Mesothelial cell of epicardium (in vitro differentiated cells): ENCODE measurements around the gene TRIM46. TPM values are rescaled to one million over a fixed set of nuclear protein-coding genes. Genes with fewer than 3 reads are reported as not detected.
A peak's percentile ranks its signal among the peaks of the same experiment; 100 is the strongest.

Experiments
- DNase-seq, 2 experiments: peaks; one replicate each; pipeline ENCODE4 v3.0.0; 2021; ENCODE audit warnings: low spot score in 2 of 2; ENCODE audit not compliant: unreplicated experiment in 2 of 2
- H3K27ac Mint-ChIP-seq: 2 replicates; pipeline ENCODE4 v1.8.0; 2021; ENCODE audit warnings: mixed read lengths
- H3K27me3 Mint-ChIP-seq: 2 replicates; pipeline ENCODE4 v1.8.0; 2021; ENCODE audit warnings: low read depth, mixed read lengths
- H3K36me3 Mint-ChIP-seq: 2 replicates; pipeline ENCODE4 v1.8.0; 2021; ENCODE audit warnings: mixed read lengths
- H3K4me1 Mint-ChIP-seq: 2 replicates; pipeline ENCODE4 v1.8.0; 2021; ENCODE audit warnings: mixed read lengths
- H3K4me3 Mint-ChIP-seq: 2 replicates; pipeline ENCODE4 v1.8.0; 2021; ENCODE audit warnings: mild to moderate bottlenecking, moderate library complexity, mixed read lengths
- H3K9me3 Mint-ChIP-seq: 2 replicates; pipeline ENCODE4 v1.8.0; 2021; ENCODE audit warnings: mixed read lengths
- CTCF ChIP-seq: fragments of 200-600 bp; sonication (generic); IDR thresholded peaks from one replicate; pipeline ENCODE4 v1.5.0; 2021; ENCODE audit warnings: antibody characterized with exemption; ENCODE audit not compliant: unreplicated experiment
- total RNA-seq: library from RNA; stranded (reverse); gene quantifications from 3 replicates; pipeline ENCODE4 v1.2.1, GENCODE V29; 2021

Gene TRIM46
- total RNA-seq, 1 donor from 2014 or later = 6.3 TPM

- peaks cover 4% of the 10 kb centered on the region for H3K27me3 Mint-ChIP-seq
- H3K27ac Mint-ChIP-seq = peak overlapping the region; percentile 100
- H3K36me3 Mint-ChIP-seq = peaks cover 22% of the 10 kb centered on the region
- H3K4me1 Mint-ChIP-seq = peaks cover 61% of the 10 kb centered on the region
- no peak for TF ChIP-seq CTCF
- H3K9me3 Mint-ChIP-seq = no peaks in the 10 kb centered on the region
- no peak overlapping the region for H3K4me3 Mint-ChIP-seq
- DNase-seq = no peak
Measured at GRCh38 chr1:155131856-155132255, 41.8 kb upstream of the TRIM46 start.

- H3K27ac Mint-ChIP-seq = peak overlapping the region; percentile 99
Measured at GRCh38 chr1:155133799-155134281, 39.8 kb upstream of the TRIM46 start.

GRCh38 chr1:155134322-155134721 lies 39.3 kb upstream of the TRIM46 start:
- H3K27ac Mint-ChIP-seq = peak overlapping the region; percentile 99
- no peaks in the 10 kb centered on the region for H3K9me3 Mint-ChIP-seq
- TF ChIP-seq CTCF = no peak
- H3K27me3 Mint-ChIP-seq = no peaks in the 10 kb centered on the region
- peaks cover 25% of the 10 kb centered on the region for H3K36me3 Mint-ChIP-seq
- no peak for DNase-seq
- H3K4me1 Mint-ChIP-seq = peaks cover 59% of the 10 kb centered on the region
- peak overlapping the region; percentile 90 for H3K4me3 Mint-ChIP-seq

More at GRCh38 chr1:155133799-155134281, 39.8 kb upstream of the TRIM46 start:
- no peak for TF ChIP-seq CTCF
- peaks cover 61% of the 10 kb centered on the region for H3K4me1 Mint-ChIP-seq
- no peak overlapping the region for H3K4me3 Mint-ChIP-seq
- peaks cover 25% of the 10 kb centered on the region for H3K36me3 Mint-ChIP-seq
- no peaks in the 10 kb centered on the region for H3K9me3 Mint-ChIP-seq
- H3K27me3 Mint-ChIP-seq = no peaks in the 10 kb centered on the region
- no peak for DNase-seq

GRCh38 chr1:155134880-155135414 lies 38.7 kb upstream of the TRIM46 start:
- peak in 1 of 2 experiments; percentile 75 for DNase-seq
- Mint-ChIP-seq H3K4me3 (peak overlapping the region; percentile 90), H3K4me1 (peaks cover 58% of the 10 kb centered on the region), H3K27ac (peak overlapping the region; percentile 99), H3K27me3 (no peaks in the 10 kb centered on the region), H3K9me3 (no peaks in the 10 kb centered on the region), H3K36me3 (peaks cover 25% of the 10 kb centered on the region)
- no peak for TF ChIP-seq CTCF

GRCh38 chr1:155135415-155136028 lies 38.1 kb upstream of the TRIM46 start, which contains the start of gene SLC50A1:
Gene SLC50A1, plus strand, starts transcription at chr1:155135852. Its CDS starts 60 bp downstream, at chr1:155135912.
- Mint-ChIP-seq H3K4me3 (peak within 1 kb of the TSS; percentile 90), H3K27ac (peak within 1 kb of the TSS; percentile 99), H3K36me3 (peaks cover 25% of the 10 kb centered on the region), H3K9me3 (no peaks in the 10 kb centered on the region), H3K27me3 (peaks cover 1% of the 10 kb centered on the region), H3K4me1 (peaks cover 57% of the 10 kb centered on the region)
- peak; percentile 97 to 98 for DNase-seq
- no peak for TF ChIP-seq CTCF
